ENCODE data around the gene SPIB.

GRCh38 chr19:50381881-50382729 is 36.6 kb upstream of the SPIB start:
- no peak for TF ChIP-seq CTCF (IDR thresholded peaks at IDR 0.05)
- TF ChIP-seq POLR2A (IDR thresholded peaks at IDR 0.05): no peak
- no peak for TF ChIP-seq POLR2AphosphoS5 (IDR thresholded peaks at IDR 0.05)

Data from sigmoid colon (tissue), 4 donors.